ENCODE measurements around the gene DCDC2B. TPM values are rescaled to one million over a fixed set of nuclear protein-coding genes. Genes with fewer than 3 reads are reported as not detected.
"Not testable (repeated sequence)": the region's sequence is repeated elsewhere in the genome, so short reads cannot be mapped to it uniquely, and the experiment has no call there.

DCDC2B gene
- total RNA-seq (2012; rRNA removed), result not detected in 2 replicates

- Histone ChIP-seq H3K9me3 (replicated peaks; ENCODE audit: low read length) (no peaks in the 10 kb centered on the region), H3K27me3 (ENCODE audit: control insufficient read depth, insufficient read depth, low read length) (no peaks in the 10 kb centered on the region), H3K4me2 (ENCODE audit: low read length) (no peak within 1 kb of the TSS), H3K36me3 (ENCODE audit: insufficient read depth, low read length) (peaks cover 7% of the 10 kb centered on the region), H3K4me1 (ENCODE audit: control insufficient read depth, insufficient read depth, low read length) (peaks cover 11% of the 10 kb centered on the region), H3K9ac (ENCODE audit: low read depth, low read length) (no peak within 1 kb of the TSS), H3K4me3 (ENCODE audit: low read length) (no peak within 1 kb of the TSS)
Measured at GRCh38 chr1:32208891-32209328, at the start of gene DCDC2B. DCDC2B (plus strand) TSS chr1:32209089; CDS start chr1:32209094, 5 bp downstream.

DNA sequence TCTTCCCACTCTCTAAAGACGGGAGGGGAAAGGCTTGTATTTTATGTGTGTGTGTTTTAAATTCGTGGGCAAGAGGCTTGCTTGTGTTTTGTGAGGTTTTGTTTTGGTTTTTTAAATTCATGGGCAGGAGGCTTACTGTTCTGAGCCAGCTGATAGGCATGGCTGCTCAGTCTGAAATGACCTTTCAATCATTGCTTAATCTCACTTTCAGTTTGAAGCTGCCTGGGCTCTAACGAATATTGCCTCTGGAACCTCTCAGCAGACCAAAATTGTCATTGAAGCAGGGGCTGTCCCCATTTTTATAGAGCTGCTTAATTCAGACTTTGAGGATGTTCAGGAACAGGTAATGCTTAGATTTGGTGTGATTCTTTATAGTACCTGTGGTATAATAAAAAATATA lies 49.7 kb upstream of the DCDC2B start:
- Histone ChIP-seq H3K9me3 (replicated peaks; ENCODE audit: low read length) (no peaks in the 10 kb centered on the region), H3K4me3 (ENCODE audit: low read length) (no peak overlapping the region), H3K4me2 (ENCODE audit: low read length) (no peak overlapping the region), H3K9ac (ENCODE audit: low read depth, low read length) (no peak overlapping the region), H3K36me3 (ENCODE audit: insufficient read depth, low read length) (peaks cover 78% of the 10 kb centered on the region), H3K4me1 (ENCODE audit: control insufficient read depth, insufficient read depth, low read length) (no peaks in the 10 kb centered on the region), H3K27me3 (ENCODE audit: control insufficient read depth, insufficient read depth, low read length) (no peaks in the 10 kb centered on the region)

DNA sequence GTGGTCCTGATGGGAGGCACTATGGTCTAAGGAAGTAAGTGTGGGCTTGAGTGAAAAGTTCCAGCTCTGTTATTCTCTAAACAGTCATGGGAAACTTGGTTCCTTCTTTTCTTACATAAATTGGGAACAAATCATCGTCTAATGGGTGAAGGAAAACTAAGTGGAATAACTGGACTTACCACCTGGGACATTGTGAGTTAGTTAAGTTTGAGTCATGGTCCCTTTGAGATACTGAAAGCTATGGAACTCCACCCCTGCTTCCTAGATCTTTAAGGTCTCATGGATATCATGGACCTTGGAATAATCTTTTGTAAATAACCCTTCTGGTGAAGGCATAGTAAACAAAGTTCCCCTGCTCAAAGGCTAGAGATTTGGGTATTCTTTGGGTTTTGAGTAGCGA lies 45.5 kb upstream of the DCDC2B start:
- Histone ChIP-seq H3K36me3 (ENCODE audit: insufficient read depth, low read length) (peaks cover 68% of the 10 kb centered on the region), H3K9me3 (replicated peaks; ENCODE audit: low read length) (no peaks in the 10 kb centered on the region), H3K4me1 (ENCODE audit: control insufficient read depth, insufficient read depth, low read length) (no peaks in the 10 kb centered on the region), H3K4me3 (ENCODE audit: low read length) (no peak overlapping the region), H3K9ac (ENCODE audit: low read depth, low read length) (no peak overlapping the region), H3K27me3 (ENCODE audit: control insufficient read depth, insufficient read depth, low read length) (no peaks in the 10 kb centered on the region), H3K4me2 (ENCODE audit: low read length) (no peak overlapping the region)

DNA sequence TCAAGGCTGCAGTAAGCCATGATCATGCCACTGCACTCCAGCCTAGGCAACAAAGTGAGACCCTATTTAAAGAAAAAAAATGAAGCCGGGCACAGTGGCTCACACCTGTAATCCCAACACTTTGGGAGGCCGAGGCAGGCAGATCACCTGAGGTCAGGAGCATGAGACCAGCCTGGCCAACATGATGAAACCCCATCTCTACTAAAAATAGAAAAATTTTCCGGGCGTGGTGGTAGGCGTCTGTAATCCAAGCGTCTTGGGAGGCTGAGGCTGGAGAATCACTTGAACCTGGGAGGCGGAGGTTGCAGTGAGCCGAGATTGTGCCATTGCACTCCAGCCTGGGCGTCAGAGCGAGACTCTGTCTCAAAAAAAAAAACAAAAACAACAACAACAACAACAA lies 43.3 kb upstream of the DCDC2B start:
- H3K4me1 ChIP-seq (ENCODE audit: control insufficient read depth, insufficient read depth, low read length); H3K27me3 ChIP-seq (ENCODE audit: control insufficient read depth, insufficient read depth, low read length); H3K4me3 ChIP-seq (ENCODE audit: low read length); H3K9me3 ChIP-seq (replicated peaks; ENCODE audit: low read length); H3K9ac ChIP-seq (ENCODE audit: low read depth, low read length); H3K4me2 ChIP-seq (ENCODE audit: low read length): not testable (repeated sequence)
- peaks cover 66% of the 10 kb centered on the region for H3K36me3 ChIP-seq (ENCODE audit: insufficient read depth, low read length)

DNA sequence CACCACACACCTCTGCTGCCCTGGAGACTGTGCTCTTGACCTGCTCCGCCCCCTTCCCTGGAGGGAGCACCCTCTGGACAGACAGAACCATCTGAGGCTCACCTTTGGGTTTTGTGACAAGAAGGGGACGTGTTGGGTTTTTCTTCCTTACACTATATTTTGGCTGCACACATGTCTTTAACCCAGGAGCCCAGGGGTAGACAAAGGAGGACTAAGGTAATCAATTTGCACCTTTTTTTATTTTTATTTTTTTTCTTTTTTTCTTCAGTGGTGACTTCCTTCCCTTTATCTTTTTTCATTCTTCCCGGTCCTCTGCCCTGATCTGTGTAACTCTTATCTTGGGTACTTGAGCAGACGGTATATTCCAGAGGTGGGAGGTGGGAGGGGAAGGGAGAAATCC lies 37.9 kb upstream of the DCDC2B start:
- Histone ChIP-seq H3K4me3 (ENCODE audit: low read length) (no peak overlapping the region), H3K9me3 (replicated peaks; ENCODE audit: low read length) (no peaks in the 10 kb centered on the region), H3K36me3 (ENCODE audit: insufficient read depth, low read length) (peaks cover 73% of the 10 kb centered on the region), H3K9ac (ENCODE audit: low read depth, low read length) (no peak overlapping the region), H3K27me3 (ENCODE audit: control insufficient read depth, insufficient read depth, low read length) (no peaks in the 10 kb centered on the region), H3K4me1 (ENCODE audit: control insufficient read depth, insufficient read depth, low read length) (peaks cover 7% of the 10 kb centered on the region), H3K4me2 (ENCODE audit: low read length) (no peak overlapping the region)

DNA sequence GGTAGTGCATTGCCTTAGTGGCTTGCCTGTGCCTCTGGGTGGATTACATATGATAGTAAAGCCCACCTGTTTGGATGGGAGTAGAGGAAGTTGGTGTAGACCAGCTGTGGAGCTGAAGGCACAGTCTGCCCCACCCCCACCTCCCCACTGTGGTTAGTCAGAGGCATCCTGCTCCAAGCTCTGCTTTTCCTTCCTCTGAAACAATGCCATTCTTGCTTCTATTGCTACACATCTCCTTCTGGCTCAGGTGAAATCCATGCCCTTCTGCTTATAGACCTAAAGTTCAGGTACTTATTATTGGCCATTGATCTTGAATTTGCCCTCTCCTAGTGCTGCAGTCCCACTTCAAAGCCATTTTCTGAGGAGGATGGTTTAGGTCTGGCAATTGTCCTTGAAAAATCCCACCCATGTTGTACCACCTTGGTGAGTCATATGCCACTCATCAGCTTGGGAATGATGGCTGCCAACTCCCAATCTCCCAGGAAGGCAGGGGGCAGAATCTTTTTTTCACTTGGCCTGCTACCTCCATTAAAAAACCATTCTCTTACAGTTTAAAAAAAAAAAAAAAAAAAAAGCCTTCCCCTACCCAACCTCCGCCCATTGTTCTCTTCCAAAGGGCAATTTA lies 36.2 kb upstream of the DCDC2B start:
- Histone ChIP-seq H3K36me3 (ENCODE audit: insufficient read depth, low read length) (peaks cover 60% of the 10 kb centered on the region), H3K9ac (ENCODE audit: low read depth, low read length) (no peak overlapping the region)

GRCh38 chr1:32178380-32179192 lies 30.3 kb upstream of the DCDC2B start:
- Histone ChIP-seq H3K4me2 (ENCODE audit: low read length) (peak overlapping the region; percentile 88), H3K9ac (ENCODE audit: low read depth, low read length) (peak overlapping the region; percentile 96), H3K9me3 (replicated peaks; ENCODE audit: low read length) (no peaks in the 10 kb centered on the region), H3K4me3 (ENCODE audit: low read length) (peak overlapping the region; percentile 76), H3K27me3 (ENCODE audit: control insufficient read depth, insufficient read depth, low read length) (no peaks in the 10 kb centered on the region), H3K36me3 (ENCODE audit: insufficient read depth, low read length) (peaks cover 20% of the 10 kb centered on the region), H3K4me1 (ENCODE audit: control insufficient read depth, insufficient read depth, low read length) (peaks cover 21% of the 10 kb centered on the region)

More for the DNA sequence above, 36.2 kb upstream of the DCDC2B start:
- peak overlapping the region; percentile 21 for H3K4me2 ChIP-seq (ENCODE audit: low read length)
- no peak overlapping the region for H3K4me3 ChIP-seq (ENCODE audit: low read length)
- no peaks in the 10 kb centered on the region for H3K9me3 ChIP-seq (replicated peaks; ENCODE audit: low read length)
- no peaks in the 10 kb centered on the region for H3K27me3 ChIP-seq (ENCODE audit: control insufficient read depth, insufficient read depth, low read length)
- peaks cover 7% of the 10 kb centered on the region for H3K4me1 ChIP-seq (ENCODE audit: control insufficient read depth, insufficient read depth, low read length)

- H3K36me3 ChIP-seq (ENCODE audit: insufficient read depth, low read length), result peaks cover 18% of the 10 kb centered on the region
- H3K4me3 ChIP-seq (ENCODE audit: low read length), result peak overlapping the region; percentile 76
- H3K27me3 ChIP-seq (ENCODE audit: control insufficient read depth, insufficient read depth, low read length), result no peaks in the 10 kb centered on the region
- H3K4me1 ChIP-seq (ENCODE audit: control insufficient read depth, insufficient read depth, low read length), result peaks cover 21% of the 10 kb centered on the region
- no peaks in the 10 kb centered on the region for H3K9me3 ChIP-seq (replicated peaks; ENCODE audit: low read length)
- peak overlapping the region; percentile 96 for H3K9ac ChIP-seq (ENCODE audit: low read depth, low read length)
- peak overlapping the region; percentile 88 for H3K4me2 ChIP-seq (ENCODE audit: low read length)
Measured at GRCh38 chr1:32179193-32179442, 29.8 kb upstream of the DCDC2B start.

DNA sequence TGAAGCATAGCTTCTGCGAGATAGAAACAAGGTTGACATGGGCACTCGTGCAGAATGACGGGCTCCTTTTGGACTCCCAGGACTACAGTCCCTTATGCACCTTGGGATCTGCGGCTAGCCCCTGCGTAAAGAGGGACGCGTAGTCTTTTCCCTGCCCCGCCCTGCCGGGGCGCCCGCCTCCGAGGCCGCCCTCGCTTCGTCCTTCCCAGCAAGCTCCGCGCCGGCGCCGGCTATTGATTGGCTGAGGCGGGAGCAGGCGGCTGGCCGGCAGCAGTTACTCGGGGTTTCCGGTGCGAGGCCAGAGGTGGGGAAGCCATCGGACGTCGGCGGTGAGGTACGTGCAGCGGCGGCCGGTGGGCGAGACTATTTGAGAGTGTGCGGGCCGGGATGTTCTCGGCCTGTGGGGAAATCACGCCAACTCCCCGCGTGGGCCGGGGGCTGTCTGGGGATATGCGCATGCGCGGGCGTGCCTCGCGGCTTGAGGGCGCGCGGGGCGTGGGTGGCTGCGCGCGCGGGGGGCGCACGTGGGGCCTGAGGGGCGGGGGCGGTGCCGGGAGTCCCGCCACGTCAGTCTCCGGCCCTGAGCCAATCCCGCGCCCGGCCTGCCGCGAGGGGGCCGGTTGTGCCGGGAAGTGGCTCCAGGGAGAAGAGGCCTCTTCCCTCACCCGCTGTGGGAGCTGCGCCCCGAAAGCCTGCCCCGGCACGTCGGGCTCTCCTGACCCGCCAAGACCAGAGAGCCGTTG lies 29.3 kb upstream of the DCDC2B start, which contains the start of gene TXLNA:
Gene TXLNA, plus strand, starts transcription at position 233 of the 743 bp plus-strand sequence. CDS start 671 bp downstream, outside the sequence.
- peaks cover 25% of the 10 kb centered on the region for H3K4me1 ChIP-seq (ENCODE audit: control insufficient read depth, insufficient read depth, low read length)
- H3K36me3 ChIP-seq (ENCODE audit: insufficient read depth, low read length), result peaks cover 18% of the 10 kb centered on the region
- H3K9ac ChIP-seq (ENCODE audit: low read depth, low read length), result peak within 1 kb of the TSS; percentile 96
- peak within 1 kb of the TSS; percentile 76 for H3K4me3 ChIP-seq (ENCODE audit: low read length)
- no peaks in the 10 kb centered on the region for H3K27me3 ChIP-seq (ENCODE audit: control insufficient read depth, insufficient read depth, low read length)
- no peaks in the 10 kb centered on the region for H3K9me3 ChIP-seq (replicated peaks; ENCODE audit: low read length)
- H3K4me2 ChIP-seq (ENCODE audit: low read length), result peak within 1 kb of the TSS; percentile 88

DNA sequence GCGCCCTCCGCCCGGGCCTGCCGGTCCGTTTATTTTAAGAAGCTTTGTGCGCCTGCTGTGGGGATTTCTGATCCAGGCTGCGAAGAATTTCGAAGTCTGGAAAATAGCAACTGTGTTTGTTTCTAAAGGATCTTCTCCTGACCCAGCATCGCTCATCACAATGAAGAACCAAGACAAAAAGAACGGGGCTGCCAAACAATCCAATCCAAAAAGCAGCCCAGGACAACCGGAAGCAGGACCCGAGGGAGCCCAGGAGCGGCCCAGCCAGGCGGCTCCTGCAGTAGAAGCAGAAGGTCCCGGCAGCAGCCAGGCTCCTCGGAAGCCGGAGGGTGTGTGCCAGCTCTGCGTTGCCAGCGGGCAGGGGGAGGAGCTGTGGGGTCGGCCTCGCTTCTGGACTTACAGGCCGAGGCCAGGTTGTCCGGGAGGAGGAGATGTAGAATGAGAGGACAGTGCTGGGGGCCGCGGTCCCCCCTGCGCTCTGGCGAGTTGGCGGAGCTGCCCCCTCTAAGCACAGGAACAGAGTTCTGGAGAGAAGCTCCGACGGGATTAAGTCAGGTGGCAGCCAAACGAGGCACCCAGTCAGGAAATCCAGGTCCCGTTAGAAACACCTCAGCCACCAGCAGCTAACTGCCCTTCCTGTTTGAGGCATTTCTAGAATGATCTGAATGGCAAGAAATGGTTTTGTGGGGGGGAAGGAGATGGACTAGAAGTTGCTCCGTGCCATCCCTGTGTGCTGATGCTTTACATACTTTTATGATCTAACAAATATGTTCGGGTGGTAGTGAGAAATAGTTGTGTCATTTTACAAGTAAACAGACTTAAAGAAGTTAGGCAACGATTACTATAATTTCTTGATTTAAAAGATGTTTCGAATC lies 28.5 kb upstream of the DCDC2B start:
- Histone ChIP-seq H3K4me2 (ENCODE audit: low read length) (peak overlapping the region; percentile 88), H3K27me3 (ENCODE audit: control insufficient read depth, insufficient read depth, low read length) (no peaks in the 10 kb centered on the region), H3K9ac (ENCODE audit: low read depth, low read length) (peak overlapping the region; percentile 96), H3K4me1 (ENCODE audit: control insufficient read depth, insufficient read depth, low read length) (peaks cover 28% of the 10 kb centered on the region), H3K9me3 (replicated peaks; ENCODE audit: low read length) (no peaks in the 10 kb centered on the region), H3K4me3 (ENCODE audit: low read length) (peak overlapping the region; percentile 76), H3K36me3 (ENCODE audit: insufficient read depth, low read length) (peaks cover 24% of the 10 kb centered on the region)

GRCh38 chr1:32181065-32181464 lies 27.8 kb upstream of the DCDC2B start:
- Histone ChIP-seq H3K4me2 (ENCODE audit: low read length) (peak overlapping the region; percentile 88), H3K9ac (ENCODE audit: low read depth, low read length) (peak overlapping the region; percentile 96), H3K27me3 (ENCODE audit: control insufficient read depth, insufficient read depth, low read length) (no peaks in the 10 kb centered on the region), H3K36me3 (ENCODE audit: insufficient read depth, low read length) (peaks cover 28% of the 10 kb centered on the region), H3K4me1 (ENCODE audit: control insufficient read depth, insufficient read depth, low read length) (peaks cover 28% of the 10 kb centered on the region), H3K4me3 (ENCODE audit: low read length) (peak overlapping the region; percentile 76), H3K9me3 (replicated peaks; ENCODE audit: low read length) (no peaks in the 10 kb centered on the region)
